HepG2 (cell line): ENCODE measurements around the gene TNFSF15. TPM values are rescaled to one million over a fixed set of nuclear protein-coding genes. Genes with fewer than 3 reads are reported as not detected.

Experiments
- ATF6 ChIP-seq: sonication (generic); formaldehyde crosslinking; conservative IDR thresholded peaks from 2 replicates; pipeline ENCODE4 v1.4.0; 2020; ENCODE audit warnings: missing genetic modification reagents
- BORCS8-MEF2B ChIP-seq: sonication (generic); formaldehyde crosslinking; IDR thresholded peaks from 2 replicates; pipeline ENCODE4 v1.8.0; 2022; ENCODE audit warnings: mild to moderate bottlenecking, missing genetic modification reagents
- CBFB ChIP-seq: sonication (generic); formaldehyde crosslinking; IDR thresholded peaks from 2 replicates; pipeline ENCODE4 v1.4.0; 2020; ENCODE audit warnings: missing genetic modification reagents
- CC2D1A ChIP-seq: sonication (generic); formaldehyde crosslinking; IDR thresholded peaks from 2 replicates; pipeline ENCODE4 v1.8.1; 2023; ENCODE audit warnings: mild to moderate bottlenecking, missing genetic modification reagents
- EZH2 ChIP-seq: conservative IDR thresholded peaks from 2 replicates; pipeline ENCODE4 v1.6.1; 2012; ENCODE audit warnings: mild to moderate bottlenecking, low read depth, low read length, moderate library complexity
- FOXM1 ChIP-seq: sonication (generic); formaldehyde crosslinking; IDR thresholded peaks from 2 replicates; pipeline ENCODE4 v1.5.0; 2020; ENCODE audit warnings: missing genetic modification reagents
- HOXA5 ChIP-seq: sonication (generic); formaldehyde crosslinking; IDR thresholded peaks from 2 replicates; pipeline ENCODE4 v1.4.0; 2020; ENCODE audit warnings: missing genetic modification reagents
- MYC ChIP-seq: sonication (generic); formaldehyde crosslinking; IDR thresholded peaks from 2 replicates; pipeline ENCODE4 v1.9.0; 2021; ENCODE audit warnings: missing genetic modification reagents, borderline replicate concordance
- NR2F6 ChIP-seq, 2 experiments: IDR thresholded peaks; 2 replicates each; pipeline ENCODE4 v1.6.1; 2016; ENCODE audit warnings: antibody characterized with exemption in 1 of 2, mild to moderate bottlenecking in 1 of 2
- PHF20 ChIP-seq: sonication (generic); formaldehyde crosslinking; IDR thresholded peaks from 2 replicates; pipeline ENCODE4 v1.5.0; 2020; ENCODE audit warnings: mild to moderate bottlenecking, missing genetic modification reagents
- PREB ChIP-seq: sonication (generic); formaldehyde crosslinking; IDR thresholded peaks from 2 replicates; pipeline ENCODE4 v1.4.0; 2020; ENCODE audit warnings: missing genetic modification reagents
- RFXAP ChIP-seq: sonication (generic); formaldehyde crosslinking; IDR thresholded peaks from 2 replicates; pipeline ENCODE4 v1.4.0; 2020; ENCODE audit warnings: missing genetic modification reagents, borderline replicate concordance
- SRSF1 ChIP-seq: fragments of 200-400 bp; formaldehyde crosslinking; optimal IDR thresholded peaks from 2 replicates; pipeline ENCODE3; 2017; ENCODE audit warnings: mild to moderate bottlenecking, low read depth, low read length, moderate library complexity
- TBL1XR1 ChIP-seq: fragments of 150-350 bp; IDR thresholded peaks from 2 replicates; pipeline ENCODE4 v1.6.1; 2014; ENCODE audit warnings: borderline replicate concordance, low read length; ENCODE audit not compliant: partially characterized antibody
- TEF ChIP-seq: sonication (generic); formaldehyde crosslinking; IDR thresholded peaks from 2 replicates; pipeline ENCODE4 v1.5.0; 2020; ENCODE audit warnings: missing genetic modification reagents
- ZBTB43 ChIP-seq: sonication (generic); formaldehyde crosslinking; conservative IDR thresholded peaks from 2 replicates; pipeline ENCODE4 v1.4.0; 2020; ENCODE audit warnings: missing genetic modification reagents
- ZFP91 ChIP-seq: sonication (generic); formaldehyde crosslinking; IDR thresholded peaks from 2 replicates; pipeline ENCODE4 v1.9.0; 2022; ENCODE audit warnings: missing genetic modification reagents, mild to moderate bottlenecking, borderline replicate concordance
- ZNF10 ChIP-seq: sonication (generic); formaldehyde crosslinking; IDR thresholded peaks from 2 replicates; pipeline ENCODE4 v1.4.0; 2020; ENCODE audit warnings: mild to moderate bottlenecking, low read depth, missing genetic modification reagents, borderline replicate concordance
- ZNF230 ChIP-seq: sonication (generic); formaldehyde crosslinking; IDR thresholded peaks from 2 replicates; pipeline ENCODE4 v1.4.0; 2020; ENCODE audit warnings: mild to moderate bottlenecking, missing genetic modification reagents
- ZNF562 ChIP-seq: sonication (generic); formaldehyde crosslinking; IDR thresholded peaks from 2 replicates; pipeline ENCODE4 v1.8.0; 2022; ENCODE audit warnings: missing genetic modification reagents, borderline replicate concordance
- ZNF770 ChIP-seq: sonication (generic); formaldehyde crosslinking; IDR thresholded peaks from 2 replicates; pipeline ENCODE4 v1.5.0; 2020; ENCODE audit warnings: mild to moderate bottlenecking, missing genetic modification reagents
- polyA plus RNA-seq, 8 experiments: library from polyadenylated mRNA; depleted of rRNA in 3 of 8; stranded (reverse) in 7 of 8; unstranded in 1 of 8; fragments of >200 nt; fragmentation: Illumina TruSeq in 4 of 8; extraction: Trizol in 4 of 8; gene quantifications; 2 replicates each; pipeline versions ENCODE4 v1.2.1 to v1.2.3, GENCODE V29; 2011 to 2016; ENCODE audit warnings: low read depth in 4 of 8, missing spikeins in 1 of 8, mixed read lengths in 1 of 8; ENCODE audit not compliant: insufficient read depth in 1 of 8
- total RNA-seq, 5 experiments: library from RNA; depleted of rRNA; stranded (reverse); fragments of >200 nt; fragmentation: Illumina TruSeq; extraction: Trizol; gene quantifications; 2 replicates each; pipeline ENCODE4 v1.2.3, GENCODE V29; 2016; ENCODE audit warnings: low read depth in 1 of 5

The TNFSF15 gene
- total and polyA plus RNA-seq, 2 of the 13 experiments (the other 11 are each of a cell fraction or from before 2014, with no cell fraction given) = 0.02 to 0.03 TPM

GRCh38 chr9:114738581-114739316 is 67.1 kb downstream of the TNFSF15 start (continued):
- no peak for TF ChIP-seq ZFP91 (CRISPR knock-in tag)
- no peak for TF ChIP-seq NR2F6 (IDR thresholded peaks at IDR 0.05)
- TF ChIP-seq NR2F6 (CRISPR knock-in tag; IDR thresholded peaks at IDR 0.05) = no peak
- TF ChIP-seq ZNF10 (CRISPR knock-in tag) = no peak
- peak; percentile 30; the same call in 1 of the 2 replicates for TF ChIP-seq BORCS8-MEF2B (CRISPR knock-in tag)
- TF ChIP-seq SRSF1 = no peak
- TF ChIP-seq ATF6 (CRISPR knock-in tag) = no peak
- no peak for TF ChIP-seq FOXM1 (CRISPR knock-in tag)
- no peak for TF ChIP-seq RFXAP (CRISPR knock-in tag)
- TF ChIP-seq ZBTB43 (CRISPR knock-in tag) = no peak
- 0 out of 2 replicates have a peak, but pooled peaks have one; percentile 28 for TF ChIP-seq CC2D1A
- TF ChIP-seq ZNF562 (CRISPR knock-in tag) = no peak
- TF ChIP-seq TEF = no peak
- TF ChIP-seq ZNF230 = no peak
- TF ChIP-seq TBL1XR1 = no peak
- TF ChIP-seq PHF20 (CRISPR knock-in tag) = no peak
- TF ChIP-seq EZH2 = no peak
- no peak for TF ChIP-seq HOXA5 (CRISPR knock-in tag)
- no peak for TF ChIP-seq CBFB
- TF ChIP-seq PREB = no peak
- no peak for TF ChIP-seq ZNF770
- TF ChIP-seq MYC = no peak
